ENCODE measurements around the gene UCK1.

DNA sequence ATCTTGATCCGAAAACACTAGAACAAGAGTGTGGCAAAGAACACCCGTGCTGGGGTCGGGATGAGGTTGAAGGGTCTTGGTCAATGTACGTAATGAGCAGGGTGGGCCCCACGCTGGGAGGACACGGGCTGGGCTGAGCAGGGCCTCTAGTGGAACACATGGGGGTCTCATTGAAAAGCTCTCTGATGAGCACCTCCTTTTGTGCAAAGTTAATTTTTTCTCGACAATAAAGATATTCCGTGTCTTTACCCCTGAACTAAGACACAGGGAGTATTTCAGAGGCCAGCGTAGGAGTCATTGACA, 8.0 kb downstream of the UCK1 start:
- TF ChIP-seq, protein P1, sequence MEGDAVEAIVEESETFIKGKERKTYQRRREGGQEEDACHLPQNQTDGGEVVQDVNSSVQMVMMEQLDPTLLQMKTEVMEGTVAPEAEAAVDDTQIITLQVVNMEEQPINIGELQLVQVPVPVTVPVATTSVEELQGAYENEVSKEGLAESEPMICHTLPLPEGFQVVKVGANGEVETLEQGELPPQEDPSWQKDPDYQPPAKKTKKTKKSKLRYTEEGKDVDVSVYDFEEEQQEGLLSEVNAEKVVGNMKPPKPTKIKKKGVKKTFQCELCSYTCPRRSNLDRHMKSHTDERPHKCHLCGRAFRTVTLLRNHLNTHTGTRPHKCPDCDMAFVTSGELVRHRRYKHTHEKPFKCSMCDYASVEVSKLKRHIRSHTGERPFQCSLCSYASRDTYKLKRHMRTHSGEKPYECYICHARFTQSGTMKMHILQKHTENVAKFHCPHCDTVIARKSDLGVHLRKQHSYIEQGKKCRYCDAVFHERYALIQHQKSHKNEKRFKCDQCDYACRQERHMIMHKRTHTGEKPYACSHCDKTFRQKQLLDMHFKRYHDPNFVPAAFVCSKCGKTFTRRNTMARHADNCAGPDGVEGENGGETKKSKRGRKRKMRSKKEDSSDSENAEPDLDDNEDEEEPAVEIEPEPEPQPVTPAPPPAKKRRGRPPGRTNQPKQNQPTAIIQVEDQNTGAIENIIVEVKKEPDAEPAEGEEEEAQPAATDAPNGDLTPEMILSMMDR (IDR thresholded peaks at IDR 0.05; ENCODE audit: low read depth, low read length) = no peak
- peak; percentile 10 for TF ChIP-seq POLR2A (IDR thresholded peaks at IDR 0.05; ENCODE audit: extremely low read depth, insufficient read length)
